Adrenal gland (tissue), 5 donors: Measurements from ENCODE around the gene IL11RA.

ENCODE experiments used
- CTCF ChIP-seq, 6 experiments: fragments of 450-650 bp in 4 of 6; fragments of 200-600 bp in 2 of 6; sonication (generic) in 1 of 6; IDR thresholded peaks; 1 replicate in 5 of 6; 2 replicates in 1 of 6; pipeline versions ENCODE4 v1.5.1 to v1.8.0; 2016 to 2021; ENCODE audit warnings: antibody characterized with exemption in 6 of 6, mild to moderate bottlenecking in 2 of 6, moderate library complexity in 1 of 6
- POLR2A ChIP-seq, 2 donors: fragments of 450-650 bp; IDR thresholded peaks; one replicate each; pipeline ENCODE4 v1.6.1; 2017; ENCODE audit warnings: antibody characterized with exemption in 2 of 2, mild to moderate bottlenecking in 2 of 2, moderate library complexity in 1 of 2
- donor health status: DM: no; HTN: no; CAD: no.

GRCh38 chr9:34674440-34674839 lies 22.5 kb downstream of the IL11RA start:
- no peak for TF ChIP-seq CTCF (IDR thresholded peaks at IDR 0.05)
- TF ChIP-seq POLR2A (IDR thresholded peaks at IDR 0.05) = no peak
